Measurements from ENCODE around the gene DLG2.

The DLG2 gene

DNA sequence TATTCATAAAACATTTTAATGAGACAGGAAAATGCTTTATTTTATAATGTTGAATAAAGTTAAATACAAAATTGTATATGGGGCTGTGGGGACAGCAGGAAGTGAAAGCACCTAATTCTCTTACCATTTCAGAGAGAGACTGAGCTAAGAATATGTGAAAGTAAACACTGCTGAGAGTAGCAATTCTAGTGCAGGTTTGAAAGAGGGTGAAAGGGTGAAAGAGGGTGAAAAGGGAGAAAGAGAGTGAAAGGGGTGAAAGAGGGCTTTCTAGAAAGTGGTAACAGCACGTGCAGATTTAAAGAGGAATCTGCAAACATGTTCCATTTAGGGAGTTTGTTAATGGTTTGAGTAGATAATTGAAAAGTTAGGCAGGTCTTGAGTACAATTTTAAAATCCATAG lies 1689.0 kb downstream of the DLG2 start:
- no peak for DNase-seq (ENCODE audit: low spot score)

DNA sequence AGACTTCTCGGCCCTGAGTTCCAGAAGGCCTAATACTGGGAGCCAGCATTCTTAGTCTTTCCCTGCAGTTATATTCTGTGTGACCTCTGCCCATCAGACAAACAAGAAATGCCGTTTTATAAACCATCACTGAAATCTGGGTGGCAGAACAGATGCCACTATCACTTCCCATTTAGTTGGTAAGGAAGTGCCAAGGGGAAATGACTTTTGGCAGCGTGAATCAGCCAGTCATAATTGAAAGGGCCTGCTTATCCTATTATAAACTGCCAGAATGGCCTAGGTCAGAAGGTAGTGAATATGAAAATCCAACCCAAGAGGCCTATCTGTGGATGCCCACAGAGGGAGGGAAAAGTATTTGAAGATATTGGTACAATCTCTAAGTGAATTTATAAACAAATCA lies 1694.1 kb downstream of the DLG2 start:
- no peak for DNase-seq (ENCODE audit: low spot score)

DNA sequence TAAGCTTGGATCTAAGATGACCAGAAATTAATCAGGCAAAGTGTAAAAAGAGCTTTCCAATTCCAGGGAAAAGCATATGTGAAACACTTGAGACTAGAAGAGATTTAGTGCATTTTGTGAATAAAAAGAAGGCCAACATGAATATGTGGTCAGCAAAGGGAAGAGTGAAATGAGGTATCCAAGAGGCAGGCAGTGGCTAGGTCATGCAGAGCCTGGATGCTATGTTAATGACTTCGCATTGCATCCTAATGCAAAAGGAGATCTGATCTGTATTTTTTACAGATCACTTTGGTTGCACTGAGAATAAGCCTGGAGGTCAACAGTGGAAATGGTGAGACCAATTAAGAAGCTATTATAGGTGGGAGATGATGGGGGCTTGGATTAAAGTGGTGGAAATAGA lies 1699.7 kb downstream of the DLG2 start:
- no peak for DNase-seq (ENCODE audit: low spot score)

DNA sequence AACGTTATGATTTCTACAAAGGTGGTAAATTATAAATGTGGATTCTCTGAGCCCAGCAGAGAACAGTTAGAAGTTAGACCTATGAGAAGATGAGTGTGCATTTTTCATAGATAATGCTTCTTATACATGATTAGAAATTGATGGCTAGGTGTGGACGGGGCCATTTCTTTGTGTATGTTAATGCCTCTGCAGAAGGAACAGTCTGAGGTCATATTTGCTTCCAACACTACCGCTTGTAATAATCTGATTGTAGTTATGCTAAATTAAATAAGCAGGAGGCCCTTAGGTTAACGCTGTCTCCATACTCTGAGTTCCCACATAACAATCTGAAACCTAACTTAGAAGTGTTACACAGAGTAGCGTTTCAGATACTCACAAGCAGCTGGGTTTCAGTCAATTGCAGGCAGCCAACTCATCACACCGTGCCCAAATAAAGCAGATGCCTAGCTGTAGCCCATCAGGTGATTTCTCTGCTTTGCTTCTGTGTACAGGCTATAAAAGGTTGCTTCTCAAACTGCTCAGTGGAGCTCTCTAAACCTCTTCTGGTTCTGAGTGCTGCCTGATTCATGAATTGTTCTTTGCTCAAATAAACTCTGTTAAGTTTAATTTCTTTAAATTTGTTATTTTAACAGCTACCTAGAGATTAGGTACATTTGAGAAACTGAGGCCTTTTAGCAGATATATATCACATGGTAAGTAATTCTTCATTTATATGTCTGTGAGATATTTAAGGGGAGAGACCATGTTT lies 1702.2 kb downstream of the DLG2 start:
- peak; percentile 23 for DNase-seq (ENCODE audit: low spot score)

DNA sequence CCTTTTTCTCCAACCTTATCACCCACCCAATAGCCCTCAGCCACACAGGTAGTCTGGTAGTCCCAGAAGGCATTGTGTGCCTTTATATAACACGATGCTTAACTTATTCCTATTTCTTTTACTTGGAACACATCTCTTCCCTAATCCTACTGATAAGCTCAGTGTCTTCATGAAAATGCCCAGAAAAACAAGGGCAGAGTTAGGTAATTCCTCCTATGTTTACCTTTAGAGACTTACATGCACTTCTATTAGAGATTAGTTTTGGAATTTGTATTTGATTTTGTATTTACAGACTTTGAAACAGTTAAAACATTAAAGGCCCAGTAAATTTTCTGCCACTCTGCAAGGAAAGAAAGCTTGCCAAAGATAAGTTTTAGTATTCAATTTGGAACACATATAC lies 1703.2 kb downstream of the DLG2 start:
- no peak for DNase-seq (ENCODE audit: low spot score)

DNA sequence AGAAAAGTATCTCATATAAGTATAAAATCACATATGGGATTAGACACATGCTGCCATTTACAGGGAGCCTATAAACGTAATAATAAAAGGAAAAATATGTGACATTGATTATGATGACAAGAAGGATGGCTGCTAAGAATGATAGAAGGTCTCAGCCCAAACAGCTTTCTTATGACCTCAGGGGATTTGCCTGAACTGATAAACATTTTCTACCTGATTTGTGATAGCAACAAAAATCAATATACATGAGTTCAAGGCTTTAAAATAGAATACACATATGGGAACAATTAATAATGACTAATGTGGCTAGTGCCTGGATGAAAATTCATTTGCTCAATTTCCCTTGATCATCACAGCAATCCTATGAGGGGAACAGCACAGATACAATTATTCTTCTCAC lies 1704.2 kb downstream of the DLG2 start:
- no peak for DNase-seq (ENCODE audit: low spot score)

DNA sequence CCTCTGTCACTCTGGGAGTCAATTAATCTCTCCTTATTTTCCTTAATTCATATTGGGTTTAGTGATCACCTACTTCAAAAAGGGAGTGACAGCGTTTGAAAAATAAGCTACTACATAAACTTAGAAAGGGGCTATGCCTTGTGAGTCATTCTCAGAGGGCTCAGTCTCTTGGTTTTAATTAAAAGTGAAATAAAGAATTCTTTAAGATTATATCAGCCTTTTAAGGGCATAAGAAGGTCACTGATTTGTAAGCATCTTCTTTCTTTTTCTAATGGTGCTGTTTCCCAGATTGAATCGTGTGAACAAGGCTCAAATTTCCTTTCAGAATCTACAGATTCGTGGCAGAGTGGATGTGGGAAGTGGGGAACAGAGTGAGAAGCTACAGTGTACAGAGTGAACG lies 1704.8 kb downstream of the DLG2 start:
- no peak for DNase-seq (ENCODE audit: low spot score)

DNA sequence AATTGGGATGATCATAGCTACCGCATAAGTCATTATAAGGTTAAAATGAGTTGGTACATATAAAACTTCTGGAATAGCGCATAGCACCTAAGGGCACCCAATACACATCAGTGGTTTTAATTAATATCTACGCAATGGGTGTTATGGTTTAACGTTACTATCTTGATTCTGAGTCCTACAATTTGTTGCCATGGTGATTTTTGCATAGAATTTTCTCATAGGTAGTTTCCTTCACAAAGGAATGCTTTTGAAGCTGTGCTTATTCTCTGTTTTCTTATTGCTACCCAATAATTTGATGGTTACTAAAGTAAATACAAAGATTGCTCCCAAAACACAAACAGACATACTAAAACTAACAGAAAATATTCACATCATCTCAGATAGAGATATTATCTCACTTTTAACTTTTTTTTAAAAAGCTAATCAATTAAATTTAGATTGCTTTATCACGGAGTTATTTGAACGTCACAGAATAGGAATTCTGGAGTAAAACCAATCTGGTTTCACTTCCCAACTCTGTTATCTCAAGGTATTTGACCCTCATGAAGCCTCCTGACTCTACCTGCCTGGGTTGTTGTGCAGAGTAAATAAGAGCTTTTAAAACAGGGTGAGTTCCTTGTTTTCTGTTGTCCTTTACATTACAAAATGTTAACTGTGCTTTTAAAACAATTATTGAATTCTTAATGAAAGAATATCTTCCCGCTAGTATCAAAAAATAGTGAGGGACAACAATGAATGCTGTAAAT lies 1705.5 kb downstream of the DLG2 start:
- DNase-seq (ENCODE audit: low spot score), result no peak

DNA sequence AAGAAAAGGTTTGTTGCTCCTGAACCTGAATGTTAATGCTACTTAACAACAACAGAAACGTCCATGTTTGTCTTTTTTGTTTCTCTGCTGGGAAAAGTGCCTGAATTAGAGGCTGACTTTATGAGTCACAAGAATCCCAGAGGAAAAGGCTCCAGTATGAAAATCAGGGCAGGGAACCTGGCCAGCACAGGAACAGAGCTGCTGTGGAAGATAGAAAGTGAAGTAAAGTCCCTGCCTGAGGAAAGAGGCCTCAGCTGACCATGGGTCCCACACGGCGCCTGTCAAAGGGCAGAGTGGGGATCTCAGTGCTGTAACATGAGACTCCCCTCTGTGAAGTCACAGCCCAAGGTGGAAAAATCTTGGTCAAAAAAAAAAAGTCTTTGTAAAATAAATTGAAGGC lies 1708.7 kb downstream of the DLG2 start:
- DNase-seq (ENCODE audit: low spot score), result no peak

DNA sequence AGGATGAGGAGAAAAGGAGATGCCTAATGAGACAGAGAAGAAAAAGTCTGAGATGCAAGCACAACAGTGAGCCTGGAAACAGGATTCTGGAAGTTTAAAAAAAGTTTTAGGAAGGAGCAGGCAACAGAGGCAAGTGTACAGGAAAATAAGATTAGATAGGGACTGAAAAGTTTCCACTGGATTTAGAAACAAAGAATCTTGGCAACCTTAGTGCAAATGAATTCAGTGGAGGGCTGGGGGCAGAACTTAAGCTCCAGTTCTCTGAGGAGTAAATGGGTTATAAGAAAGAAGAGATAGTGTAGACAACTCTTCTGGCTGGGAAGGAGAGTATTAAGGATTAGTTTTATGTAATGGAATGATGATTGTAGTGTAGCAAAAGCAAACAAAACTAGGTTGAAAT lies 1712.1 kb downstream of the DLG2 start:
- DNase-seq (ENCODE audit: low spot score), result no peak

DNA sequence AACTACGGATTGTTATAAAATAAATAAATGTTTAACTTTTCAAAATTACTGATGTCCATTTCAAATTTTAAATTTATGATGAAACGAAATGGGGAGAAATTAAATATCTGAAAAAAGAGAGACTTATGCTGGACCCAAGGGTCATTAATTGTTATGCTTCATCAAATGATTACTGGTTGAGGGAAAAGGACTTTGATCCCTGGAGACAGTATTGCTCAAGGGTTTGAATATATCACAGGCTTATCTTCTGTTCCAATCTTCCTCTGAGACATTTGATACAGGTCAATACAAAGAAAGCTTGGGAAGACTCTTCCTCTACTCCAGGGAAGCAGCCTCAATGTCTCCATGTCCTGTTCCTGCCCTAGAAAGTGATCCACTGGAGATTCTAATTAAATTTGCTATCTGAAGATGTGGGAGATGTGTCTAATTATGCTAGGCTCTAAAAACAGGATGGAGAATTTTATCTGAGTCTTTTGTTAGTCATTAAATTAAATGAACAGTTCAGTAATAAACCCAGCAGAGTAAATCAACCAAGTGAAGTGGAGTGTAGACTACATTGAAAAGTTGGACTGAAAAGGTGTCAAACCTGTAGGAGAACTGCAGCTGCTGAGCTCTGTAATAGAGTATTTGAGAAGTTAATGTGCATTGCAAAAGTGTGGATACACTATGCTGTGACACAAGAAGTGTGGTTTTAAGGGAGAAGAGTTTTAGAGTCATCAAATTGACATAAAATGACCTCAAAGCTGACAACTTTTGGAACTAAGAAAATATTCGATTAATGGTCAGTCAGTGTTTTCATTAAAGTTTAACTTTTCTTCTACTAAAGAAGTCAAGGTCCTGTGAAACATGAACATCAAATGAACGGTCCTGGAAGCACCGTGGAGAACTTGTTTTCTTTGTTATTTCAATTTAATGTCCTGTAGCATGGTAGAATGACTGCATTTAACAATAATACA lies 1717.3 kb downstream of the DLG2 start:
- DNase-seq (ENCODE audit: low spot score), result no peak

DNA sequence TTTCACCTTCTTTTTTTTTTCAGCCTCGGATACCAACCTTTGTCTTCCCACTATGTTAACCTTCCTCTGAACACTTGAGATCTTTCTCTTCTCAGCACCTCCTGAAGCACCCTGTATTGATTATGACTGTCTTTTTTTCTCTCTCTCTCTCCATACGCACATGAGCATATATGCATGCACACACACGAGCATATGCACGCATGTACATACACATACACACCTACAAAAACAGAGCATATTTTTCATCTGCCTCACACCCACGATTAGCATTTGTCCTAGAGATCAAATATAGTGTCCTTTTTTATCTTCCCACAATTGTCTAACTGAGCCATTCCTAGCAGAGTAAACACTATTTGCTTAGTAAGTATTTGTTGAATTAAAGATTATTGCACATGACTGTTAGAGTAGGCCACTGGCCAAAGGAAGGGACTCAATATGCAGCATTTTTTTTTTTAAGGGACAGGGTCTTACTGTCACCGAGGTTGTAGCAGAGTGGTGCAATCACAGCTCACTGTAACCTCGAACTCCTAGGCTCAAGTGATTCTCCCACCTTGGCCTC lies 1718.8 kb downstream of the DLG2 start:
- DNase-seq (ENCODE audit: low spot score), result no peak

DNA sequence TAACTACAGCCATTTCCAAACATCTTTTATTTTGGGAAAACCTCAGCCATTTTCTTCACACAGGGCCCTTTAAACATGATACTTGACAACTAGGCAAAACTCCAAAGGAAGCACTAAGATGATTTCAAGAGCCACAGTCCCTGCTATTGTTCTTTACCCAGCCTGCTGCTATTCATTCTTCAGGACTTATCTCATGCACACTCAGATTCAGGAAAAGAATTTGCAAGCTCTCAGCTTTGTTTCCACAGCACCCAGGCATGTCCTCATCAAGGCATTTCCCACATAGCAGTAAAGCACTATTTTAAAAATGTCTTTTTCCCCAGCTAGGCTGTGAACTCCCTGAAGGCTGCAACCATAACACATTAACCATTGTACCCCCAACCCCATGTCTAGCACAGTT lies 1731.6 kb downstream of the DLG2 start:
- no peak for DNase-seq (ENCODE audit: low spot score)

DNA sequence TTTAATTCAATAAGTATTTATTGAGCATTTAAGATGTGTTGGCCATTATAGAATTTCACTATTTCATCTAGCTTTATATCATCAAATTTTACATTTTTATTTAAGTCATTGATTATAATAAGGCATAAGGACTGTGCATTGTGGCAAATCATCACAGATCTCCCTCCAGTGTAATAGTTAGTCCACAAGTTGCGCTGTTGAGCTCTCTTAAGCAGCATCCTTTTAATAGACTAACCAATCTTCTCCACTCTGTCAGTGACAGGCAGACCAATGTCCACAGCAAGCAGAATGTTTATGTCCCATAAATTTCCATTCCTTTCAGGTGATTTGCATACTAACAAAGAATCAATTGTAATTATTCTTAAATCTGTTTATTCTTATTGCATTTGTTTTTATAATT lies 1745.7 kb downstream of the DLG2 start:
- DNase-seq (ENCODE audit: low spot score), result peak; percentile 24

DNA sequence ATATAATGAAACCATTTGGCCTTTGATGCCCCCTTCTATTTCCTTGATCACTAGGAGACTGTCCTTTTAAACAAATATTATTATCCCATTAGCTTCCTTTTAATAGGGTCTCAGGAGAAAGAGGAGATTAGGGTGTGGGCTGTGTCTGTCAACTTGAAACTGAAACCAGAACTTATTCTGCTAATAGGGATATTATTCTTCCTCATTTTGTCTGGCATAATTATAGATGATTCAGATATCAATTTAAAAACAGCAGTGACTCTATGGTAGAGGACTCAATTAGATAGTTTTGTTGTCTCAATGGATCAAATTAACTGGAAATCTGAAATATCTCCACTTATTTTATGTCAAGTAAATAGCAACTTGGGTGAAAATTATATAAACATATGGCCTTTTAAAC lies 1756.1 kb downstream of the DLG2 start:
- no peak for DNase-seq (ENCODE audit: low spot score)

DNA sequence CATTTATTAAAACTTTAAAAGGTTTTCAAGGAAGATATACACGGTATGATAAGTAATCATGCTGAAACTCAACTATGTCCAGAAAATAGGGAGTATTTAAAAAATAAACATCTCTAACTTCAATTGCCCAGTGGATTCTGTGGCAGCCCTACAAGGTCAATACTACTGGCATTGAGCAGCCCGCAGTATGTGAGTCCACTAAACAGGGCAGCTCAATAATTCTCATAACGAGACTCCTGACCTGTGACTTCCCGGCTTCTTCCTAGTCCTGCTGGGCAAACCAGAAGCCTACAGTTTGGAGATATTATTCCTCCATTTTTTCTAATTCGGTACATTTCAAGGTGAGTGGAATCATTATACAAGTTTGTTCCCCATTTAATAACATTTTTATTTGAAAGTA lies 1760.5 kb downstream of the DLG2 start:
- DNase-seq (ENCODE audit: low spot score), result no peak

DNA sequence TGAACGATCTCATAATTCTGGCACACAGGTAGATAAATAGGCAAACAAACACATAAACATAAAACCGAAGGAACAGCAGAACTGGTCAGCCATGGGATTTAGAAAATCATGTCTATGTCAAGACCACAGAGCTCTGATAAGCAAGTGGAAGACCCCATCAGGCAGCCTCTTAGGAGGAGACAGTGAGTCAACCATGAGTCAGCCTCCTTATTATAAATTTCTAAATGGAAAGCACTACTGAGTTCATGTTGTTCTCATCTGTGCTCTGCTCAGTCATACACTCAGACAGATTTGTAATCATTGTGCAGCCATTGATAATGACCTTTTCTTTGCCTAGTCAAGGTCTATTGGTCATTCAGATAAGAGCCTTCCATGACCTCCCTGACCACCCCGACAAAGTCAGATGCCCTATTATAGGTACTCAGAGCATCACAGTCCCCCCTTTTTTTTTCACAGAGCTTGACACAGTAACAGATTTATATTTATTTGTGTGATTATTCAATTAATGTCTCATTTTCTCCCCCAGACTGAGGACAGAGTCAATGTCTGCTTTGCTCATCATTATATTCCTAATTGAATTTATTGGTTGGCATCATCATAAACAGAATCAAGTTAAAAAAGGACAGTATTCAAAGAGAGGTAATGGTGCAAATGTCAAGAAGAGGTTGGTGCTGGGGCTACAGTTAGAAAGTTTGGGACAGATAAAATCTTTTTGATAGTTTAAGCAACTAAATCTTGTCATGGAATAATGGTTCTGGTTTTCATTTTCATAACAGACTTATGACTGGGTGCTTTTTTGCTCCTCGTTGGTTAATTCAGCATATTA lies 1761.3 kb downstream of the DLG2 start:
- DNase-seq (ENCODE audit: low spot score), result peak; percentile 22

DNA sequence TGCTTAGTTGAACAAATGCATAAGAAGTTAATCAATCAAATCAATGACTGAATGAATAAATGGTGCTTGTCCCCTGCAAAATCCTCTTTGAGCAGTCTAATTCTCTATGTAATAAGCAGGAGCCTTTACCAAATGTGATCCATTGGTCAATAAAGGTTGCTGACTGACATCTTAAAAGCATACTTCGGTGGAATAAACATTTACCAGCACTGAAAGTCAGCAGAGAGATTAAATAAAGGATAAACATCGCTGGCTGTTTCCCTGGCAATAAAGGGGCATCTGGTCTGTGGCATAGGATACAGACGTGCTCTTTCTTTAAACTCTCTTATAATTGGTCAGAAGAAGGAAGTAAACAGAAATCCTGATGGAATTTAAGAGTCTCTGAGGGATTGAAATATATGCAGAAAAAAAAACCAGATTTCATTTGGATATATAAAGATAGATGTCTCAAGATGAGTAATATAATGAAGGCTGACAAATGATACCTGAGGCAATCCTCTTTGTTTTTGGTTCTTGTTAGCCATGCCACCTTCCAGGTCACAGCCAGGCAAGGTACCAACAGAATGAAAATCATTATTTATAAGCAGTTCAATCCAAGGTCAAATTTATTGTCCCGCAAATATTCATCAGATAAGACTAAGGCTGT lies 1762.6 kb downstream of the DLG2 start:
- DNase-seq (ENCODE audit: low spot score), result peak; percentile 95

DNA sequence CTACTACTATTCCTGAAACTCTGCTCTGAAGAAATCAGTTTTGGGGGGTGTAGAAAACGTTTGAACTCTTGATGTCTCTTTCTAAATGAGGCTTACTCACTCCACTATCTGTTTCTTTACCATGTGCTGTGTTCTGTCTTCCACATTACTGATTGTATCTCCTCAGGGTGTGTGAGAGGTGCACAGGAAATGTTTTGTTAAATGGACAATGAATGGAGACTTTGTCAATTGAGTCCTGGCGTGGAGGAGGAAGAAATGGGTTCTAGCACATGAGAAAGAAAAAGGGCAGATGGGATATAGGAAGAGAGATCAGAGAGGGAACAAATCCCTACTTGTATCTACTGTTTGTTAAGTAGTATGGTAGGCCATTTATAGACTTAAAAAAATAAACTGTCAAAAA lies 1763.9 kb downstream of the DLG2 start:
- peak; percentile 74 for DNase-seq (ENCODE audit: low spot score)

DNA sequence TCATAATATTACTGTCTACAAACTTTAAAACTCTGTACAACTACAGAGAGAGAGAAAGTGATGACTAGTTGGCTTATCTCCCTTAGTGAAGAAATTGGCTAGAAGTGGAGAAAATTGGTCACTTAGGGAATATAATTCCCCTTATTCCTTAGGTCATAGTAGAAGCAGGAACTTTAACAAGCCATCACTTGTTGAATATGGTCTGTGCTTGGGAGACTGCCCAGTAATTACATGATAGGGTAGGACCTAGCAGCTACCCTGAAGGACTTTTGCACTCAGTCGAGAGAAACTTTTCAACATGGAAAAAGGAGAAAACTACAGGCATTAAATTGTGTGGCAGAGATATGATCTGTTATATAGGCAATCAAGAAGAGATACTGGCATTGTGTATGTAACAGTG lies 1764.5 kb downstream of the DLG2 start:
- no peak for DNase-seq (ENCODE audit: low spot score)

All from SK-N-DZ (cell line).